IPS DF 4.7 (cell line): Measurements from ENCODE around the gene GPR15LG.

ENCODE experiments used
- DNase-seq: peaks from one replicate; pipeline ENCODE4 v3.0.0-alpha.2; 2013; ENCODE audit warnings: low spot score; ENCODE audit errors: extremely low read depth

The GPR15LG gene

DNA sequence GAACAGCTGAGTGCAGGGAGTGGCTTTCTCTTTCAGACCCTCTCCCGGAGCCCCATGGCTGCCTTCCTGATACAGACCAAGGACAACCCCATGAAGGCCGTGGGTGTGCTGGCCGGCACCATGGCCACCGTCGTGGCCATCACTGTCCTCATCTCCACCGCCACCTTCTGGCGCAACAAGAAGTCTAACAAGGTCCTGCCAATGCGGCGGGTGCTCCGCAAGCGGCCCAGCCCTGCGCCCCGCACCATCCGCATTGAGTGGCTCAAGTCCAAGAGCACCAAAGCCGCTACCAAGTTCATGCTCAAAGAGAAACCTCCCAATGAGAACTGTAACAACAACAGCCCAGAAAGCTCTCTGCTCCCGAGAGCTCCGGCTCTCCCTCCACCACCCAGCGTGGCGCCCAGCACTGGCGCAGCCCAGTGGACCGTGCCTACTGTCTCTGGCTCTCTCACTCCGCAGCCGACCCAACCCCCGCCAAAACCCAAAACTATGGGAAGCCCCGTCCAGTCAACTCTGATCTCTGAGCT lies 40.5 kb downstream of the GPR15LG start:
- DNase-seq = no peak

DNA sequence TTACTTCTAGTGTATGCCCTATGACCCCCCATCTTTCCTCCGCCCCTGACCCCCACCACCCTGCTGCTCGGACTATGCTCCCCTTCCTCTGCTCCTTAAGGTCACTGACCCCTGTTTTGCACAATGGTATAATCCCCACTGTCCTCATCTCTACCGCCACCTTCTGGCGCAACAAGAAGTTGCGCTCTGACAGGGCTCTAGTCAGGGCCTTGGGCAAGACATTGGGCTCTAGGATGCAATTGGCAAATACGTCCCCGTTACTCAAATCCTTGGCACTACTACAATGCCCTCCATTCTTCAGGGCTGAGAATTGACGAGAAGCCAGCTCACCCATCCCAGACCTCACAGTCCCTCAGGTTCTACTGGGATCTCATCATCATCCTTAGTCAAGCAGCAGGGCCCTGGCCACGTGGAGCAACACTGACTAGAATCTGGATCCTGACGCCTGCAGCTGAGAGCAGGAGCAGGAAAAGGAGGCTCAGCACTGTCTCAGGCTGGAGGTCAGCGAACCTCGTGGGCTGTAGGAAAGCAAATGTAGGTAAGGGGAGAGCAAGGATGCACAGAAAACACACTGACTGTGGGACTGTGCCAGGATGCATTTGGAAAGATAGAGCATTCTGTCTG lies 41.1 kb downstream of the GPR15LG start:
- DNase-seq = no peak

DNA sequence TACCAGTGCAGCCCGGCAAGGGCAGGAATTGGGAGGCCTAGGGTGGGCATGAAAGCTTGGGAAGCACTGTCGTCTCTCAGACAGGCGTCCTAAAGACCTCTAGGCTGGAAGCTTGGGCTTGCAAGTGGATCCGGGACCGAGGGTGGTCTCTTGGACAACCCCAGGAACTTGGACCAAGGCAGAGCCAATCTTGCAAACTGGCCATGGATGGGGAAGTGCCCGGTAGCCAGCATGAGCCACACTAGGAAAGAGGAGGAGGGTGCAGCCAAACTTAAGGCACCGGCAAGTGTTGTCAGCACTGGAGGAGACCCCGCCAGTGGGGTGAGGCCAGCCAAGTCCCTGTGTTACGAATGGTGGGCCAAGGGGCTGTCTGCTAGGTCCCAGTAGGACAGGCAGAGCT lies 43.2 kb downstream of the GPR15LG start:
- no peak for DNase-seq

DNA sequence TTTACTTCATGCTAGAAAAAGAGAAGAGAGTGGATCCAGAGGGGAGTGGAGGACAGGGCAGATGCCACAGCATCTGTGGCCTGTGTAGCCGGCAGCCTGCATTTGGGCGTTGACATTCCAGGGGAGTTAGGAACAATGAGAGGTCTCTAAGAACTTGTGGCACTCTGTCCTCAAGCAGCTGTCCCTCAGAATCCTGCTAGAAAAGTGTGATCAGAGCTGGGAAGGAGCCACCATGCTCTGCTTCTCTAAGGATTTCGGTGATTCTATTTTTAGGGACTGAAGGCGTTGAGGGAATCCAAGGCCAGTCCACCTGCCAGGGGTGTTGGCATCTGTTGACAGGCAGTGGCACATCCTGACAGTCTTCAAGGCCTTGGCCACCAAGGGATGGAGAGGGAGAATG lies 44.1 kb downstream of the GPR15LG start:
- DNase-seq = no peak

DNA sequence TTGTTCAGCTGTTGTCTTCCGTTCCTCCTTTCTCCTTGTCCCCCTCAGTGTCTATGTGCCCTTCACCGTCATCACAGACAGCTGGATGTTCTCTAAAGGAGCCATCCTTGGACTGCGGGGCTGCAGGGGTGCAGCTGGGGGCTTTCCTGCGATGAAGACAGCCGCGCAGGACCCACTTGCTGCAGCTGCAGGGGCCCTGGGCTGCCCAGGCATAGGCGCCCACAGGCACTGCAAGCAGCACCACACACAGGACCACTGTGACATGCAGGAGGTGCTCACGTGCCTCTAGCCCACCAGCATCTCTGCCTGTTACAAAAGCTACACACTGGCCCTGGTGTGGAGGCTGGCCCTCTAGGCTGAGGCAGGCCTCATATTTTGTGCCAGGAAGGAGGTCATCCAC lies 48.3 kb downstream of the GPR15LG start:
- no peak for DNase-seq

DNA sequence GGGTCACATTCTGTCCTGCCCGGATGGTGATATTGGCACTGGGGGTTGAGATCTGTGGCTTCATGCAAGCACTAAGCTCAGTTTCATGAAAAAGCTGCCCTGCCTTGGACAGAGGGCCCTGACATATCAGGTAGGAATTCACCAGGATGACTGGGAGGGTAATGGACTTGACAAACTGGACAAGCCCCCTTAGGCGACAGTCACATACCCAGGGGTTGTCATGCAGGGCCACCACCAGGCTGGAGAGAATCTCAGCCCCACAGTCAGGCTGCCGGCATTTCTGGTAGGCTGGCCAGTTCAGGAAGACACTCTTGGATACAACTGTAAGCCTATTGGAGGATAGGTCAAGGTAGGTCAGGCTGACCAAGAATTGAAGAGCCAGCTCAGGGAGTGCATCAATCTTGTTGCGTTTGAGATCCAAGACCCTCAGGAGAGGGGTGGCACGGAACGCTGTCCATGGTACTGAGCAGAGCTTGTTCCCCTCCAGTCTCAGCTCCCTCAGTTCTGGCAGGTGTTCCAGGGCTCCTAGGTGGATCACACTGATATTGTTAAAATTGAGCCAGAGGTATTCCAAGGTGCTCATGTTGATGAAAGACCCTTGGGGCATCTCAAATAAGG lies 50.9 kb downstream of the GPR15LG start:
- DNase-seq = no peak

DNA sequence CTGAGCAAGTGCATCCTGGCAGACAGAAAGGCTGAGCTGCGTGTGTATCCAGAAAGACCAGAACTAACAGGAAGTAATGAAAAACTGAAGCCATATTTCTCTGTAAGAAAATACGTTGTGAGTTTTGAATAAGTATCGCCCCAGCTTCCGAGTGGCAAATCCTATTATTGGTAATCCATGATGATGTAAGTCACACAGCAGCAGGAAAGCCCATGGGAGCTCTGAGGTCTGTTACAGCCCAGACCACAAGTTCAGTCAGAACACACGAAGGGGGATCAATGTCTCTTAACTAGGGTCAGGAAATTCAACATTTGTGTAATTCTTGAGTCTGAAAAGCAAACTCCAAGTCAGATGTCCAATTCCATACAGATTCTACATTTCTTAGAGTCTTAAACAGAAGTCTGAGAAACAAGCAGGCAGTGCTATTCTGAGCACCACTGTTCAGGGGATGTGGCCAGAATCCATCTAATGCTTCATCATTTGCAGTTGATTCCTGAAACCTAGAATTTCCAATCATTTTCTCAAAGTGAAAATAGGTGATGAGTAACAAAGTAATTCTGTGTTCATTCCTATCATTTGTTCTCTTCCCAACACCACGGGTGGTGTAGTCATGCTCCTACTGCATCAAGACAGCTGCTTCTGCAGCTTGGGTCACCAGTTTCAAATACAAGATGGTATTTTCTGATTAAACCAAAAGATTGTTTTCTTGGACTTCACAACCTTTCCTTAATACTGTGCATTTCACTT lies 52.0 kb downstream of the GPR15LG start, which contains the start of gene LRIT2:
Gene LRIT2, minus strand, starts transcription at position 118 of the 747 bp plus-strand sequence. Its CDS starts 24 bp downstream, at position 94.
- no peak for DNase-seq

DNA sequence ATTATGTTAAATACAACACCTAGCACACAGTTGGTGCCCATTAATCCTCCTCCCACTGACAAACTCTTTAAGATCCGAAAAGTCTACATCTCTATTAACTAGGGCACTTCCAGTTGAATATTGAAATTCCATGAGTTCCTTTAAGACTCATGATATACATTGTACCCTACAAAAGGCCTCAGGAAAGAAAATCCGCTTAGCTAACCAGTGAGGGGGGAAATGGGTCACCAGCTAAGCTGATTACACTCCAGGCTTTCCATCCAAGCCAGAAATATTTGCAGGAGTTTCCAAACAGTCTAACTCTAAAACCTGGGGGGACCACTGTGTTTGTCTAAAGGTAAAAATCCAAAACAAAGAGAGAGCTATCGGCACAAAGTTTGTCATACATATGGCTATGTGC lies 53.0 kb downstream of the GPR15LG start:
- DNase-seq = no peak

DNA sequence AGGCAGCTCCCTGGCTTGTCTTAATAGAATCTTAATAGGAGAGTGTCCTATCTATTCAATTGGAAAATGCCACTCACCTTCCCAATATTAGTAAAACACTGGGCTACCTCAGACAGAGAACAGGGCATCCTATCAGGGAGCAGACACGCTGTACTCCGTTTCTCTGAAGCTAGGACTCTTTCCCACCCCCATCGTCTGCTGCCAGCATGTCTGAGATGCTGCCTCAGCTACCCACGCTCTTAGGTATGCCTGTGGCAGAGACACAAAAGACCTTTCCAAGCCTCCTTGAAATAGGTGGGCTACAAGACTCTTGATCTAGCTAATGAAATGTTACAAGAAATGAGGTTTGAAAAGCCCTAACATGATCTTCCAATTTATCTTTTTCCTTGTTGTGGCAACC lies 54.2 kb downstream of the GPR15LG start:
- DNase-seq = no peak

DNA sequence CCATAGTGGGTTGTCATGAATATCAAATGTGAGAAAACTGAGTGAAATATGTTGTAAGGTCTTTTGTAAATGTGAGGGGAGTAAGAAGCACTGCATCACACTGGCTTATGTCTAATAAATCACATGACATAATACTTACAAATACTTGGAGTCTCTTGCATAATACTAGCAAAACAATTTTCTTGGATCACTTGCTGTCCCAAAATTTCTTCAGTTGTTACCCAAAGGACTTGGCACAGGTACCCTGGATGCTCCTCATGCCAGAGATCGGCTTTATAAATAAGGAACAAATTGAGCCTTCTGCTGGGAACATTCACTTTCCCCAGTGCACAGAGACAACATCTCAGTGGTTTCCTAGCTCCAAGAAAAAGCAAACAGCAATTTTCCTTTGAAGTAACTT lies 56.8 kb downstream of the GPR15LG start:
- no peak for DNase-seq

DNA sequence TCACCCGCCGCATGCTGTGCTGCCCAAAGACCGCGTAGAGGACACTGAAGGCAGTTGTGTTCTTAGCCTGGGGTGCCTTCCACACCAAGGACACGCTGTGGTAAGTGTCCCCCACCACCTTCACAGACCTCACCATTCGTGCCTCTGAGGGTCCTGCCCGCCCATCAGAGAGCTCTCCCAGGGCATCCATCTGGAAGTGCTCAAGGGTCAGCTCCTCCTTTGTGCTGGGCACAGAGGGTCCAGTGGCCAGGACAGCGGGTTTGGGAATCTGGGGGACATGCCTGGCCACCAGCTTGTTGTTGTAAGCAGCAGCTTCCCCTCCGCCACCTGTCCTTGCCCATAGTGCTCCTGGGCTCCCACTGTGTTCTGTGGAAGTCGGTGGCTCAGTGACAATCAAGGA lies 58.8 kb downstream of the GPR15LG start:
- no peak for DNase-seq

DNA sequence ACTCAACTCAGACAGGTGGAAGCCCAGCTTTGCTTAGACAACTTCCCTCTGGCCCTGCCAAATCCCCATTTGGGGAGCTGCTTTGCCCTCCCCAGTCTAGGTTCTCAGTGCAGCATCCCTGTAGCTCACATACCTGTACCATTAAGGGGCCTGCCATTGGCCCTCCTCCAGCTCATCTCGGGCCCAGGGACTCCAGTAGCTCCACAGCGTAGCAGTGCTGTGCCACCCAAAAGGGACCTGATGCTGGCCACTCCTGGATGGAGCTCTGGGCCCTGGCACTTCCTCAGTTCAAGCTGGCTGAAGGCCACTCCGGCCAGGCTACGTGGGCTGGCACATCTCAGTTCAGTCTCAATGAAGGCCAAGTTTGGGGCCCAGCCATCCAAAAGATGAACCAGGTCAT lies 60.3 kb downstream of the GPR15LG start:
- no peak for DNase-seq

DNA sequence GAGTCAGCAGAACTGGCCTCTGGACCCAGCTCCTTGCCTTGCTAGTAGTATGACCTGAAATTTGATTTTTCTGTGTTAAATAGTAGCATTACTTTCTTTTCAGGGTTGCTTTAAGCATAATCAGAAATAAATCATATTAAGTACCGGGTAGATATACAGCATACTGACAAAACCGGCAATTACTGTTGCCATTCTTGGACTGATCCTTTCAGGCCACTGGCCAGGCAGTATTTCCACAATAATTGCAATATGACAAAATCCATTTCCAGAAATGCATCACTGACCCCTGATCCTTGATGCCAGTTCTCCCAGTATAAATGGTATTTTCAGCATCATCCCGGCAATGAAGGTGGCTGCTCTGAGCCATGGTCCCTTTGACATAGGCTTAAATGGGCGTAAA lies 60.9 kb downstream of the GPR15LG start:
- DNase-seq = no peak
